Amygdala (tissue), 56 donors: ENCODE data around the gene F8.
"Not testable (repeated sequence)": the region's sequence is repeated elsewhere in the genome, so short reads cannot be mapped to it uniquely, and the experiment has no call there.

Source experiments
- DNase-seq, 56 donors: peaks; one replicate each; lab custom pipeline; 2025; lab: John Stamatoyannopoulos, UW

Gene F8

GRCh38 chrX:155035688-155036087 is 13.2 kb upstream of the F8 start:
- DNase-seq: no peak

- no peak for DNase-seq
Observed at GRCh38 chrX:155031657-155032056, 9.1 kb upstream of the F8 start.

- DNase-seq: no peak
Observed at GRCh38 chrX:155028877-155029291, 6.4 kb upstream of the F8 start.

GRCh38 chrX:155028129-155028528 is 5.6 kb upstream of the F8 start:
- no peak for DNase-seq

GRCh38 chrX:155027509-155028066 is 5.1 kb upstream of the F8 start:
- no peak for DNase-seq

GRCh38 chrX:155026727-155027508 is 4.4 kb upstream of the F8 start, which contains the start of gene FUNDC2:
Gene FUNDC2 (plus strand): TSS chrX:155026844. CDS start chrX:155026939, 95 bp downstream.
- peak in 55 of 56 donors; percentile 50 to 94 (median 82) for DNase-seq

- no peak for DNase-seq
Observed at GRCh38 chrX:155026420-155026726, 3.9 kb upstream of the F8 start.

GRCh38 chrX:155023907-155024833 is 1.6 kb upstream of the F8 start:
- DNase-seq: no peak

GRCh38 chrX:155020591-155020990 is 1.9 kb downstream of the F8 start:
- no peak for DNase-seq

GRCh38 chrX:155009994-155010472 is 12.5 kb downstream of the F8 start:
- no peak for DNase-seq

GRCh38 chrX:155008578-155008977 is 13.9 kb downstream of the F8 start:
- DNase-seq: not testable (repeated sequence)

- DNase-seq: not testable (repeated sequence)
Observed at GRCh38 chrX:155006913-155007671, 15.4 kb downstream of the F8 start.

- not testable (repeated sequence) for DNase-seq
Observed at GRCh38 chrX:155006379-155006778, 16.1 kb downstream of the F8 start.

GRCh38 chrX:155005190-155005589 is 17.3 kb downstream of the F8 start:
- no peak for DNase-seq

GRCh38 chrX:155001873-155002272 is 20.6 kb downstream of the F8 start:
- no peak for DNase-seq

GRCh38 chrX:155000841-155001240 is 21.7 kb downstream of the F8 start:
- DNase-seq: no peak

GRCh38 chrX:154998204-154998880 is 24.2 kb downstream of the F8 start:
- DNase-seq: no peak

GRCh38 chrX:154991476-154991875 is 31.0 kb downstream of the F8 start:
- DNase-seq: no peak

- no peak for DNase-seq
Observed at GRCh38 chrX:154991039-154991438, 31.5 kb downstream of the F8 start.

- no peak for DNase-seq
Observed at GRCh38 chrX:154990496-154990895, 32.0 kb downstream of the F8 start.
